GM23338 (cell line): ENCODE measurements around the gene PER1. TPM values are rescaled to one million over a fixed set of nuclear protein-coding genes. Genes with fewer than 3 reads are reported as not detected.

Source experiments
- ATAC-seq: fragments of 200-7000 bp; cut with Tn5 transposase; 3 replicates; pipeline ENCODE4 v1.9.1; 2020
- DNase-seq: peaks from one replicate; pipeline ENCODE4 v3.0.0-alpha.2; 2015; ENCODE audit warnings: low spot score
- H2AFZ ChIP-seq: fragments of 200-600 bp; sonication (generic); 2 replicates; pipeline ENCODE4 v1.8.0; 2016; ENCODE audit warnings: antibody characterized with exemption, mild to moderate bottlenecking, moderate library complexity
- H3F3A ChIP-seq: fragments of 200-600 bp; sonication (generic); replicated peaks from 2 replicates; pipeline ENCODE4 v1.8.0; 2017; ENCODE audit warnings: antibody characterized with exemption, mixed run types, low read depth
- H3K27ac ChIP-seq: fragments of 200-600 bp; sonication (generic); 2 replicates; pipeline ENCODE4 v1.6.1; 2016; ENCODE audit warnings: low read depth
- H3K27me3 ChIP-seq: fragments of 200-600 bp; sonication (generic); 2 replicates; pipeline ENCODE4 v1.8.0; 2016; ENCODE audit warnings: mild to moderate bottlenecking, mixed run types, moderate library complexity; ENCODE audit not compliant: insufficient read depth
- H3K36me3 ChIP-seq: fragments of 200-600 bp; sonication (generic); 2 replicates; pipeline ENCODE4 v1.8.0; 2016; ENCODE audit warnings: mild to moderate bottlenecking; ENCODE audit not compliant: insufficient read depth
- H3K4me1 ChIP-seq: fragments of 200-600 bp; sonication (generic); 2 replicates; pipeline ENCODE4 v1.8.0; 2016; ENCODE audit warnings: mild to moderate bottlenecking, moderate library complexity; ENCODE audit not compliant: insufficient read depth
- H3K4me2 ChIP-seq: fragments of 200-600 bp; sonication (generic); 2 replicates; pipeline ENCODE4 v1.7.1; 2017; ENCODE audit warnings: mixed run types
- H3K4me3 ChIP-seq: fragments of 200-600 bp; sonication (generic); 2 replicates; pipeline ENCODE4 v1.6.1; 2016; ENCODE audit warnings: mixed run types
- H3K79me2 ChIP-seq: fragments of 200-600 bp; sonication (generic); replicated peaks from 2 replicates; pipeline ENCODE4 v1.8.0; 2017; ENCODE audit warnings: mild to moderate bottlenecking; ENCODE audit not compliant: insufficient read depth
- H3K9me2 ChIP-seq: fragments of 200-600 bp; sonication (generic); 2 replicates; pipeline ENCODE4 v1.8.0; 2017; ENCODE audit not compliant: insufficient read depth
- H4K20me1 ChIP-seq: fragments of 200-600 bp; sonication (generic); replicated peaks from 2 replicates; pipeline ENCODE4 v1.8.0; 2017; ENCODE audit warnings: mild to moderate bottlenecking; ENCODE audit not compliant: insufficient read depth
- H3K27ac Mint-ChIP-seq: 2 replicates; pipeline ENCODE4 v1.8.0; 2020; ENCODE audit warnings: inconsistent platforms, mild to moderate bottlenecking, moderate library complexity, mixed read lengths
- H3K27me3 Mint-ChIP-seq: 3 replicates; pipeline ENCODE4 v1.8.0; 2022; ENCODE audit warnings: low read depth, mild to moderate bottlenecking, moderate library complexity, mixed read lengths, inconsistent platforms; ENCODE audit not compliant: insufficient read depth, poor library complexity
- H3K36me3 Mint-ChIP-seq: 3 replicates; pipeline ENCODE4 v1.8.0; 2021; ENCODE audit warnings: low read depth, mild to moderate bottlenecking, inconsistent platforms, moderate library complexity, mixed read lengths
- H3K4me1 Mint-ChIP-seq: 3 replicates; pipeline ENCODE4 v1.8.0; 2020; ENCODE audit warnings: mild to moderate bottlenecking, inconsistent platforms, mixed read lengths
- H3K4me3 Mint-ChIP-seq: 3 replicates; pipeline ENCODE4 v1.8.0; 2021; ENCODE audit warnings: moderate library complexity, mild to moderate bottlenecking, inconsistent platforms, mixed read lengths
- H3K9me3 Mint-ChIP-seq: 3 replicates; pipeline ENCODE4 v1.8.0; 2020; ENCODE audit warnings: moderate library complexity, mild to moderate bottlenecking, inconsistent platforms, mixed read lengths
- CREB1 ChIP-seq: fragments of 250-450 bp; sonication (Bioruptor Pico); IDR thresholded peaks from 2 replicates; pipeline ENCODE4 v1.5.0; 2020; ENCODE audit warnings: low read depth, mild to moderate bottlenecking, moderate library complexity
- CTCF ChIP-seq, 2 experiments: fragments of 200-600 bp in 1 of 2; sonication (generic) in 1 of 2; conservative IDR thresholded peaks; 2 replicates each; pipeline versions ENCODE4 v1.5.1 to v1.6.1; 2016 to 2017; ENCODE audit warnings: antibody characterized with exemption in 2 of 2, low read depth in 2 of 2, mild to moderate bottlenecking in 2 of 2, moderate library complexity in 1 of 2
- EZH2phosphoT487 ChIP-seq: fragments of 200-600 bp; sonication (generic); IDR thresholded peaks from one replicate; pipeline ENCODE4 v1.8.1; 2018; ENCODE audit warnings: antibody characterized with exemption; ENCODE audit not compliant: unreplicated experiment
- JUNB ChIP-seq: IDR thresholded peaks from one replicate; pipeline ENCODE4 v1.6.1; 2016; ENCODE audit warnings: antibody characterized with exemption; ENCODE audit not compliant: unreplicated experiment
- NANOG ChIP-seq: IDR thresholded peaks from 2 replicates; pipeline ENCODE4 v1.6.1; 2016; ENCODE audit warnings: antibody characterized with exemption, borderline replicate concordance
- REST ChIP-seq: IDR thresholded peaks from one replicate; pipeline ENCODE4 v1.6.1; 2018; ENCODE audit warnings: antibody characterized with exemption; ENCODE audit not compliant: unreplicated experiment
- STAT1 ChIP-seq: IDR thresholded peaks from one replicate; pipeline ENCODE4 v1.6.1; 2016; ENCODE audit warnings: antibody characterized with exemption; ENCODE audit not compliant: unreplicated experiment
- ZNF114 ChIP-seq: fragments of 250-450 bp; sonication (Bioruptor Pico); IDR thresholded peaks from 2 replicates; pipeline ENCODE4 v1.5.0; 2020; ENCODE audit warnings: mild to moderate bottlenecking, moderate library complexity
- ZNF331 ChIP-seq: fragments of 250-450 bp; sonication (Bioruptor Pico); IDR thresholded peaks from 2 replicates; pipeline ENCODE4 v1.5.0; 2020; ENCODE audit warnings: low read depth, mild to moderate bottlenecking, moderate library complexity
- polyA plus RNA-seq: library from polyadenylated mRNA; unstranded; fragments of >200 nt; fragmentation: Nextera tagmentation; extraction: Ambion mirVana; gene quantifications from 2 replicates; pipeline ENCODE4 v1.2.1, GENCODE V29; 2016
- total RNA-seq: library from RNA; depleted of rRNA; stranded (reverse); fragments of >200 nt; shearing (Covaris generic); gene quantifications from 2 replicates; pipeline ENCODE4 v1.2.3, GENCODE V29; 2014

Gene PER1
- total and polyA plus RNA-seq, 2 experiments from 2014 or later: 12.2 to 36.1 TPM

DNA sequence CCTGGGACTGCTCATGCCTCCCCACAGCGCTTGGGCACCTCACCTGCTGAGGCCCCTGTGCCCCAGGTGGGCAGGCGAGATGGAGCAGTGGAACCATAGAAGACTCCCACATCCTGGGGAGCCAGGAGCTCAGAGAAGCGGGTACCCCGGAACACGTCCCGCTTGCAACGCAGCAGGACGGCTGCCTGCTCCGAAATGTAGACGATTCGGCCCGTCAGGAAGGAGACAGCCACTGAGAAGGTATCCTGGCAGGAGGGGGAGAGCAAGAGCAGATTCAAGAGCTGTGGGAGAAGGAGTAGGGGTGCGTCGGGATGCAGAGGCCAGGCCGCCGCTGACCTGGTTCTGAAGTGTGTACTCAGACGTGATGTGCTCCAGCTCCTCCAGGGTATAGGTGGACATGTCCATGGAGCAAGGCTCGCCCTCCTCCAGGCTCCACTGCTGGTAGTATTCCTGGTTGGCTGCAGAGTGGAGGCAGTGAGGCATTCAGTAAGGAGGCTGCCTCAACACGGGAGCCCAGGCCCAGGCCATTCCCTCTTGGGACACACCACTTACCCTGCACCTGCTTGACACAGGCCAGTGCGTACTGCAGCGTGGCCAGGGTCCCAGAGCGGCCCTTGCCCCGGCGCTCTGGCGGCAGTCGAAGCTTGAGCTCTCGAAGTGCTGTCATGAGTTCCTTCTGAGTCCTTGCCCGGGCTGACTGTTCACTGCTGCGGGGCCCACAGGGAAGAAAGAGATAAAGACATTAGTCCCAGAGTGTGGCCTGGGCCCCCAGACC lies 2.6 kb downstream of the PER1 start:
- Histone ChIP-seq H3K4me2 (no peak overlapping the region), H3F3A (peaks cover 29% of the 10 kb centered on the region; the same call in 1 of the 2 replicates), H3K27ac (no peak overlapping the region), H3K27me3 (no peaks in the 10 kb centered on the region), H3K4me1 (peaks cover 17% of the 10 kb centered on the region), H2AFZ (no peak overlapping the region), H3K9me2 (no peaks in the 10 kb centered on the region), H4K20me1 (no peaks in the 10 kb centered on the region; the same call in 1 of the 2 replicates), H3K36me3 (no peaks in the 10 kb centered on the region), H3K79me2 (peaks cover 4% of the 10 kb centered on the region; the same call in 1 of the 2 replicates), H3K4me3 (no peak overlapping the region)
- TF ChIP-seq CTCF (conservative IDR thresholded peaks at IDR 0.05; ENCODE audit: low read depth in 2 of 2) (no peak), STAT1 (no peak), REST (no peak), NANOG (no peak), CREB1 (CRISPR knock-in tag) (no peak), EZH2phosphoT487 (no peak)
- Mint-ChIP-seq H3K27ac (no peak overlapping the region), H3K27me3 (peaks cover 23% of the 10 kb centered on the region), H3K4me1 (peaks cover 17% of the 10 kb centered on the region), H3K9me3 (no peaks in the 10 kb centered on the region; the same call in 2 of the 3 replicates), H3K36me3 (peaks cover 36% of the 10 kb centered on the region), H3K4me3 (peak overlapping the region; percentile 2; the same call in 1 of the 3 replicates)
- ATAC-seq (no peak), DNase-seq (no peak)

GRCh38 chr17:8148560-8148959 lies 3.6 kb downstream of the PER1 start:
- no peak overlapping the region for H3K4me3 Mint-ChIP-seq
- no peaks in the 10 kb centered on the region for H3K27me3 ChIP-seq
- no peak for DNase-seq
- no peak overlapping the region for H3K27ac ChIP-seq
- peaks cover 10% of the 10 kb centered on the region; the same call in 1 of the 2 replicates for H3K4me1 ChIP-seq
- no peak overlapping the region for H2AFZ ChIP-seq
- H3K79me2 ChIP-seq: peaks cover 4% of the 10 kb centered on the region; the same call in 1 of the 2 replicates
- H3K36me3 ChIP-seq: no peaks in the 10 kb centered on the region; the same call in 1 of the 2 replicates
- peaks cover 40% of the 10 kb centered on the region for H3K36me3 Mint-ChIP-seq
- no peaks in the 10 kb centered on the region for H3K9me2 ChIP-seq
- ATAC-seq: no peak
- H3K4me1 Mint-ChIP-seq: peaks cover 13% of the 10 kb centered on the region
- H3K4me3 ChIP-seq: no peak overlapping the region
- no peak overlapping the region for H3K4me2 ChIP-seq
- no peak overlapping the region for H3K27ac Mint-ChIP-seq
- H3K27me3 Mint-ChIP-seq: peaks cover 18% of the 10 kb centered on the region
- H3K9me3 Mint-ChIP-seq: no peaks in the 10 kb centered on the region
- H4K20me1 ChIP-seq: no peaks in the 10 kb centered on the region; the same call in 1 of the 2 replicates
- peaks cover 24% of the 10 kb centered on the region; the same call in 1 of the 2 replicates for H3F3A ChIP-seq
- TF ChIP-seq ZNF331 (CRISPR knock-in tag) (no peak), REST (no peak), EZH2phosphoT487 (no peak), ZNF114 (no peak), NANOG (no peak), CREB1 (CRISPR knock-in tag) (no peak), STAT1 (no peak), JUNB (no peak)
